ENCODE measurements around the gene BIRC6.

Gene BIRC6

GRCh38 chr2:32611366-32611765 lies 254.5 kb downstream of the BIRC6 start:
- Histone ChIP-seq H3K4me3 (no peak overlapping the region), H4K20me1 (peaks cover 0 to 55% (median 0%) of the 10 kb centered on the region in 11 experiments; a peak in 4 of 22 replicates), H3K36me3 (peaks cover 92 to 100% (median 97%) of the 10 kb centered on the region in 11 experiments), H3K4me2 (no peak overlapping the region), H3K27ac (no peak overlapping the region), H3K4me1 (peaks cover 0 to 18% (median 0%) of the 10 kb centered on the region in 10 experiments; a peak in 6 of 20 replicates), H3K9ac (no peak overlapping the region), H3K9me3 (replicated peaks in 1 of 11) (no peaks in the 10 kb centered on the region), H3K27me3 (no peaks in the 10 kb centered on the region)
- TF ChIP-seq Cebpa-rat (IDR thresholded peaks at IDR 0.05) = no peak

- no peaks in the 10 kb centered on the region for H3K27me3 ChIP-seq
- H3K9ac ChIP-seq = no peak overlapping the region
- H3K27ac ChIP-seq = no peak overlapping the region
- H3K4me1 ChIP-seq = peaks cover 0 to 18% (median 0%) of the 10 kb centered on the region in 10 experiments; a peak in 6 of 20 replicates
- H3K4me3 ChIP-seq = no peak overlapping the region
- no peak overlapping the region for H3K4me2 ChIP-seq
- peaks cover 92 to 100% (median 97%) of the 10 kb centered on the region in 11 experiments for H3K36me3 ChIP-seq
- H3K9me3 ChIP-seq (replicated peaks in 1 of 11) = no peaks in the 10 kb centered on the region
- TF ChIP-seq Cebpa-rat (IDR thresholded peaks at IDR 0.05) = no peak
- H4K20me1 ChIP-seq = peaks cover 0 to 57% (median 0%) of the 10 kb centered on the region in 11 experiments; a peak in 4 of 22 replicates
These were observed 254.9 kb downstream of the BIRC6 start for GRCh38 chr2:32611771-32612170.

- peaks cover 93 to 100% (median 99%) of the 10 kb centered on the region in 11 experiments for H3K36me3 ChIP-seq
- no peak for TF ChIP-seq Cebpa-rat (IDR thresholded peaks at IDR 0.05)
- H3K9me3 ChIP-seq (replicated peaks in 1 of 11) = no peaks in the 10 kb centered on the region
- peak overlapping the region in 2 of 11 experiments; percentile 2 to 28; a peak in 2 of 22 replicates for H3K4me2 ChIP-seq
- H4K20me1 ChIP-seq = peaks cover 0 to 59% (median 0%) of the 10 kb centered on the region in 11 experiments; a peak in 5 of 22 replicates
- H3K9ac ChIP-seq = no peak overlapping the region
- H3K27ac ChIP-seq = no peak overlapping the region
- H3K4me3 ChIP-seq = no peak overlapping the region
- H3K4me1 ChIP-seq = peaks cover 0 to 18% (median 0%) of the 10 kb centered on the region in 10 experiments; a peak in 6 of 20 replicates
- H3K27me3 ChIP-seq = no peaks in the 10 kb centered on the region
These were observed 257.3 kb downstream of the BIRC6 start for GRCh38 chr2:32614084-32614483.

GRCh38 chr2:32617599-32618189 lies 260.9 kb downstream of the BIRC6 start:
- no peaks in the 10 kb centered on the region for H3K27me3 ChIP-seq
- no peak overlapping the region for H3K4me2 ChIP-seq
- H3K4me3 ChIP-seq = no peak overlapping the region

GRCh38 chr2:32622570-32623310 lies 265.9 kb downstream of the BIRC6 start:
- H3K9ac ChIP-seq = no peak overlapping the region
- TF ChIP-seq Cebpa-rat (IDR thresholded peaks at IDR 0.05) = no peak
- H3K27me3 ChIP-seq = no peaks in the 10 kb centered on the region
- H3K9me3 ChIP-seq (replicated peaks in 1 of 11) = no peaks in the 10 kb centered on the region
- H3K4me1 ChIP-seq = peaks cover 0 to 25% (median 5%) of the 10 kb centered on the region in 10 experiments; a peak in 11 of 20 replicates
- peak overlapping the region in 3 of 11 experiments; percentile 22 to 74 (median 51); a peak in 6 of 22 replicates for H3K4me2 ChIP-seq
- peaks cover 37 to 57% (median 48%) of the 10 kb centered on the region in 11 experiments for H3K36me3 ChIP-seq
- no peak overlapping the region; a peak in 1 of 22 replicates for H3K27ac ChIP-seq
- H3K4me3 ChIP-seq = no peak overlapping the region
- H4K20me1 ChIP-seq = peaks cover 0 to 15% (median 0%) of the 10 kb centered on the region in 11 experiments; a peak in 3 of 22 replicates

More at GRCh38 chr2:32617599-32618189, 260.9 kb downstream of the BIRC6 start:
- Histone ChIP-seq H3K9ac (no peak overlapping the region), H3K27ac (no peak overlapping the region), H3K9me3 (replicated peaks in 1 of 11) (no peaks in the 10 kb centered on the region), H3K36me3 (peaks cover 76 to 98% (median 89%) of the 10 kb centered on the region in 11 experiments), H3K4me1 (peaks cover 0 to 28% (median 0%) of the 10 kb centered on the region in 10 experiments; a peak in 7 of 20 replicates), H4K20me1 (peaks cover 0 to 46% (median 0%) of the 10 kb centered on the region in 11 experiments; a peak in 5 of 22 replicates)
- no peak for TF ChIP-seq Cebpa-rat (IDR thresholded peaks at IDR 0.05)

GRCh38 chr2:32623311-32623706 lies 266.5 kb downstream of the BIRC6 start:
- no peaks in the 10 kb centered on the region for H3K9me3 ChIP-seq (replicated peaks in 1 of 11)
- no peak overlapping the region for H3K27ac ChIP-seq
- TF ChIP-seq Cebpa-rat (IDR thresholded peaks at IDR 0.05) = peak in 4 of 11 experiments; percentile 21 to 58 (median 38); a peak in 3 of 22 replicates
- no peaks in the 10 kb centered on the region for H3K27me3 ChIP-seq
- H3K9ac ChIP-seq = no peak overlapping the region
- no peak overlapping the region for H3K4me3 ChIP-seq
- H3K4me1 ChIP-seq = peaks cover 0 to 25% (median 5%) of the 10 kb centered on the region in 10 experiments; a peak in 11 of 20 replicates
- H3K4me2 ChIP-seq = peak overlapping the region in 3 of 11 experiments; percentile 22 to 74 (median 51); a peak in 5 of 22 replicates
- H3K36me3 ChIP-seq = peaks cover 32 to 54% (median 43%) of the 10 kb centered on the region in 11 experiments
- H4K20me1 ChIP-seq = peaks cover 0 to 15% (median 0%) of the 10 kb centered on the region in 11 experiments; a peak in 3 of 22 replicates

- no peaks in the 10 kb centered on the region for H3K9me3 ChIP-seq (replicated peaks in 1 of 11)
- no peak overlapping the region for H3K4me2 ChIP-seq
- no peak overlapping the region for H3K27ac ChIP-seq
- H3K36me3 ChIP-seq = peaks cover 17 to 42% (median 28%) of the 10 kb centered on the region in 11 experiments; a peak in 21 of 22 replicates
- no peak overlapping the region for H3K4me3 ChIP-seq
- peaks cover 0 to 15% (median 0%) of the 10 kb centered on the region in 11 experiments; a peak in 3 of 22 replicates for H4K20me1 ChIP-seq
- peaks cover 12 to 37% (median 18%) of the 10 kb centered on the region in 10 experiments for H3K4me1 ChIP-seq
- no peaks in the 10 kb centered on the region for H3K27me3 ChIP-seq
- no peak overlapping the region for H3K9ac ChIP-seq
- TF ChIP-seq Cebpa-rat (IDR thresholded peaks at IDR 0.05) = no peak
These were observed 268.0 kb downstream of the BIRC6 start for GRCh38 chr2:32624812-32625211.

- peaks cover 15 to 40% (median 21%) of the 10 kb centered on the region in 10 experiments for H3K4me1 ChIP-seq
- H3K27me3 ChIP-seq = no peaks in the 10 kb centered on the region
- H3K4me3 ChIP-seq = no peak overlapping the region
- TF ChIP-seq Cebpa-rat (IDR thresholded peaks at IDR 0.05) = no peak
- H3K36me3 ChIP-seq = peaks cover 10 to 48% (median 30%) of the 10 kb centered on the region in 11 experiments; a peak in 20 of 22 replicates
- no peaks in the 10 kb centered on the region for H3K9me3 ChIP-seq (replicated peaks in 1 of 11)
- H3K27ac ChIP-seq = no peak overlapping the region
- H4K20me1 ChIP-seq = peaks cover 0 to 14% (median 0%) of the 10 kb centered on the region in 11 experiments; a peak in 3 of 22 replicates
- H3K9ac ChIP-seq = no peak overlapping the region
- no peak overlapping the region for H3K4me2 ChIP-seq
These were observed 269.9 kb downstream of the BIRC6 start for GRCh38 chr2:32626639-32627221.
